ENCODE data around the gene BCL2L1.
A peak's percentile ranks its signal among the peaks of the same experiment; 100 is the strongest.

BCL2L1 gene

DNA sequence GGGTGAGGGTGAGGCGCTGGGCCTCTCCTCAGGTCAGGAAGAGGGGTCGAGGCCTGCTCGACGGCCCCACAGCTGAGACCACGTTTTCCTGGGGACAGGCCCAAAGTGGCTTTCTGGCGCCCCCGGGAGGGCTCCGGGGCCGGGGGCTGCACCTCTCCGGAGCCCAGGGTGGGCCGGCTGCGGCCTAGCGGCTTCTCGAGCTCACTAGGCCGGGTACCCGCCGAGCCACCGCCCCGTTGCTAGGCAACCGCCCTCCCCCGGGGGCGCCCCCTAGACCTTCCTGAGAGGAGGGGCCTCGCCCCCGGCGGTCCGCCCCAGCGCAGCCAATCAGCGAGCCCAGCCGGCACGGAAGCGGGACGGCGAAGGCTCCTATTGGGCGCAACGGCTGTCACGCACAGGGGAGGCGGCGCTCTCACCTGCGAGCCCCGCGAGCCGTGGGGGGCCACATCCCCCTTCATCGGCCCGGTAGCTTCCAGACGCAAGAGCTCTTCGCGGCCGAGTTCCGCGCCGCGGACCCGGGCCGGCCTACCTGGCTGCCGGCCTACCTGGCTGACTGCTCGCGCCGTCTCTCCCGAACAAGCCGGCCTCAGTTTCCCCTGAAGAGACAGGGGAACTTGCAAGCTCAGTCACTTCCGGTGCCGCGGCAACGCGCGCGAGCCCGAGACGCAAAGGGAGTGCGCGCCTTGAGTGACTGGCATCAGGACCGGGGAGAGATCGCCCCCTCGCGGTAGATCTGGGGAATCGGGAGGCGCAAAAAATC lies 831 bp upstream of the BCL2L1 start:
- DNase-seq: peak; percentile 98

DNA sequence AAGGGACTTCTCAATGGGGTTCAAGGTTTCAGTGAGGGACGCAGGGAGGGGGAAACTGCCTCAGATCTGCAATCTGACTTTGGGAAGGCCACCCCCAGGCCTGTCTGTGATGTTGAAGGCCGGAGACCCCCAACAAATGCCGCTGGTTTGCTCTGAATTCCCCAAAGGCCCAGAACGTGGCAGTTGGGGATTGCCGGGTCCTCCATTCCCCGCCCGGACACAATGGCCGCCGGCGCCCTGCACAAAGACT lies 326 bp upstream of the BCL2L1 start:
- DNase-seq: no peak

DNA sequence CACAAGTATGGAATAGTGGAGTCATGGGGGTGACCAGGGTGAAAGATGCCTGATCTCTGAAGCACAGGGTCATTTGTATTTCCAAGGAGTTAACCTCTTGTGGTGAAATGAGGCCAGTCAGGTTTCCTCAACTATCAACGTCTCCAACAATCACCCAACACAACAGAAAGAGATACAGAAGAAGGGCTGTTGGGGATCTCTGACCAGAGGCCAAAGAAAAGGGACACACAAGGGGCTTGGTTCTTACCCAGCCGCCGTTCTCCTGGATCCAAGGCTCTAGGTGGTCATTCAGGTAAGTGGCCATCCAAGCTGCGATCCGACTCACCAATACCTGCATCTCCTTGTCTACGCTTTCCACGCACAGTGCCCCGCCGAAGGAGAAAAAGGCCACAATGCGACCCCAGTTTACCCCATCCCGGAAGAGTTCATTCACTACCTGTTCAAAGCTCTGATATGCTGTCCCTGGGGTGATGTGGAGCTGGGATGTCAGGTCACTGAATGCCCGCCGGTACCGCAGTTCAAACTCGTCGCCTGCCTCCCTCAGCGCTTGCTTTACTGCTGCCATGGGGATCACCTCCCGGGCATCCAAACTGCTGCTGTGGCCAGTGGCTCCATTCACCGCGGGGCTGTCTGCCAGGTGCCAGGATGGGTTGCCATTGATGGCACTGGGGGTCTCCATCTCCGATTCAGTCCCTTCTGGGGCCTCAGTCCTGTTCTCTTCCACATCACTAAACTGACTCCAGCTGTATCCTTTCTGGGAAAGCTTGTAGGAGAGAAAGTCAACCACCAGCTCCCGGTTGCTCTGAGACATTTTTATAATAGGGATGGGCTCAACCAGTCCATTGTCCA lies 1.0 kb downstream of the BCL2L1 start:
- DNase-seq: peak; percentile 6

DNA sequence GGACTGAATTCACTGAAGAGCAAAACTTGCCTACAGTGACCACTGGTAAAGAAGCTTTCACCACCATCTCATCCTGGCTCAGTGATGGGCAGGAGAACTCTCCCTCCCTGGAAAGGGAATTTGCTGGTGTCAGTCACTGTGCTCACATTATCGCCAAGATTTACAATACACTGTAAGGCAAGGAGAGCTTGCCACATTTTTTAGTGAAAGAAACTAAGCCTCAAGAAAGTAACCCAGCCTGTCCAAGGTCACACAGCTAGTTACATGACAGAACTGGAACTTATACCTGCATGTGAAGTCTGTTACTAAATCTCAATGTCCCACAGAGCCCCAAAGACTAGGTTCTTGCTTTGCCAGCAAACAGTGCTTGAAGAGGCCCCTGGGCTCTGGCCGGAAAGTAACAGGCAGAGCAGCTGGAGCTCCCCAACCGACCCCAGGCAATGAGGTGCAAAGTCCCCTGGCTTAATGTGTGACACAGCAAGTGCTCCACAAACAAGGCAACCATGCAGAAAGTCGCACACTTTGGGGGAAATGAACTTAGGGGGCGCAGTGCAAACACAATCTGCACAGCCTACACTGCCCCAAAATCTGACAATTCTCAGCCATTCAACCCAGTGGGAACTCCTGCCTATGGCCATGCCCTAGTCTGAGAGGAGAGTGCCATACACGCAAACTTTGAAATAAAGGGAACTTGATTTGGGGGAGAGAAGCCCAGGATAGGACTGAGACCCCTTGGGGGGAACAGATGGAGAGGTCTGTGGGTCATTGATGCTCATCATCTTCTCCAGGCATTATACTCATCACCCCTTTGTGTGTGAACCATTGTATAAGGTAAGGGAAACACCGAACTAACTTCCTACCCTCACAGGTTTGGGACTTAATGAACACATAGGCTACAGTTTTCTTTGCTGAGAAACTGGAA lies 1.9 kb downstream of the BCL2L1 start:
- DNase-seq: peak; percentile 26

DNA sequence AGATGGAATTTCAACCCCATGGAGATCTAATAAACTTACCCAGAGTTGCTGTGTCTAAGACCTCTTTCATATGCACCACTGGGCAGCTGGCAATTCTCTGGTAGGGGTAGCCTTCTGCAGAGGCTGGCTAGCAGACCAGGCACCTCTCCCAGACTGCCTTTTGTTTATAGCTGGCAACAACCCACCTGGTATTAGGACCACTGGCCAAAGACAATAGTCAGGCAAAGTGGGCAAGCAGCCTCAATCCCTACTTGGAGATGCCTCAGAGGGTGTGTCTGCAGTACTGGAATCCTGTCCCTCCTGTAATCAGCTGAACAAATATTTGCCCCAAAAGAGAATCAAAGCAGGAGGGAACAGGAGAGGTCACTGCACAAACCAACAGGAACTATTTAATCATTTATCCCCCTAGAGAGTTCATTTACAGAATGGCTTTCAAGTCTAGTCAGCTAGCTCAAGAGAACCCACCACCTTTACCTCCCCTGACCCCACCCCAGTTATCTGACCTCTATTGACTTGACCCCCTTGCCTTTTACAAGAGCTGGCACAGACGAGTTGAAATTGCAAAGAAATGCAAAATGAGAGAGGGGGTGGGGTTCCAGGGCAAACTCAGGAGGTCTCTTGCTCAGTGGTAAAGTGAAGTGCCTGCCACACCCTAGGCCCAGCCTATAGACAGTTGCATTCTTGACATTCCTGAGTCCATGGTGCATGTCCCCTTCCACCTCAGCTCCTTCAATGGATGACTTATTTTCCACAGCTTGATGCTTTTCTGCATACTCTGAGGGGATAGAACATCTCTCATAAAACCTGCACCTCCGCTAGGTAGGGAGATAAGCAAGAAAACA lies 2.8 kb downstream of the BCL2L1 start:
- no peak for DNase-seq

DNA sequence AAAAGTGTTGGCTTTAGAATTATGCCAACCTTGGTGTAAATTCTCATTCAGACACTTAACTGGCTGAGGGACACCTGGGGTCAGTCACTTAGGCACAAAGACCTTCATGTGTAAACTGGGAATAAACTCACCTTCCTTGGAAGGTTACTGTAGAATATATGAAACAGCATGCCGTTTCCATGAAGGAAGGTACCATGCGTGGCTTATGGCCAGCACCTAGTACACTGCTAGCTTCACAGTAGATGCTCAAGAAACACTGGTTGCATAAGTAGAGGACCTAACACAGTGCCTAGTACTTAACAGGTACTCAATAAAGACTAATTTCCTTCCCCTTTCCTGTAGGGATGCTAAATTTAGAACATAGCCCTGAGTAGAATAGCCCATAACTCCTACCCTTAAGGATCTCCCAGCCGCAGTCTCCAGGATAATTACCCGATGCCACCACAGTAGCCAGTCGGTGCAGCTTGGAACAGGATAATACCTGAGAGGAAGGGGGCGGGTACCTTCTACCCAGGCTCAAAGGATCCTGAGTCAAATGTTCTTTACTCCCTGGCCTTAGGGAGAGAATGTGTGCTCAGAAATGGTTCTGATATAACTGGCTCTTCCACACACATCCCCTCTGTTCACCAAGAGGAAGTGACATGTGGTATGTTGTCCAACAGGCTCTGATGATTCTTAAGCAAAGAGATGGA lies 3.6 kb downstream of the BCL2L1 start:
- no peak for DNase-seq

DNA sequence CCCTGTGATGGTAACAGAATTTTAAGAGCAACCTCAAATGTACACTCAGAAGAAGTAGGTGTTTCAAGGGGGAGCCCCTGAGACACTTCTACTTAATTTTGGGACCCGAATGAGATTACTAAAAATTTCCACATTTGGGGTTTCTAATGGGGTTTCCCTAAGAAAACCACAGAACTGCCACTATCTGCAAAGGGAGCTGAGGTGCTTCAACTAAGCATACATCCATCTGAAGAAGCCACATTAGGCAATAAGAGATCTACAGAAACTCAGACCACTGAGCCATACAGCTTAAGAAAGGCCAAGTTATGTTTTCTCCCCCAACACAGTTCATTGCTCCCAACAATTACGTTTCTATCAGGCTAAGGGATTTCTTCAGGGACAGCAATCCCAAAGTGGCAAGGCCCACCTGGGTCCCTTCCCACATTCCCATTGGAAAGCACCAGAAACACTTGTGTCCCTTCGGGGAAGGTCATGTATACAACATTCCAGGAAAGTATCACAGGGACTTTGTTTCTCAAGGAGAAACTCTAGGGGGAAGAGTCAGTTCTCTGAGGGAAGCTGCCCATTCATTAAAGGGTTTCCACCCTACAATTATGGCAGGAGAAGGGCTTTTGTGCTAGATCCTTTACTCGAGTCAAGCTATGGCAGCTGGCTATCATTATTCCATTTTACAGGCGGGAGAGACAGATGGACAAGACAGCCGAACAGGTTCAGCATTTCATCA lies 5.0 kb downstream of the BCL2L1 start:
- no peak for DNase-seq

DNA sequence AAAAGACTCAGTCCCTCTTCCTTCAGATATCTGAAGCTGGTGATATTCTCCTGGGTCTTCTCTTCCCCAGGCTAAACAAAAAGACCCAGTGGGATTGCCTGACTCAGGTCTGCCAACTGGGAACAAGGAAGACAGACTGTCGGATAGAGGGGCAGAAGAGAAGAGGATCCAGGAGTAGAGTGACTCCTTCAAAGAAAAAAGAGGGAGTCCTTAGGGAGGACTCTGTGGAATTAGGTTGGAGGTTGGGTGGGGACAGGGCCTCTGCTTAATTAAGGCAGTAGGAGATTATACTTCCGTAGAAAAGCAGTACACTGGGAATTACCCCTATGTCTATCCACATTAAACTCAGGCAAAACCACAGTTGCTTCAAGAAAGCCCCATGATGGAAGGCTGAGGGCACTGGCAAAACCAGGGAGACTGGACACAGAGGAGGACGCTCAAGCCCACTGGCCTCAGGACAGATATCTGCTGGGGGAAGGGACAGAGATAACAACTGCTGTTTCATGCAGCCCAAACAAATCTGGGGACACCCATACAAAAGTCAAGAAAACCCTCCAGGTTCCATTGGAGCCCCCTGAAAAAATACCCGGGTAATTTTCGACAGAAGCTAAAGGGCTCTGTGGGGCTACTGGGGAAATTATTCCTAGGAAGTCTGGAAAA lies 5.7 kb downstream of the BCL2L1 start:
- DNase-seq: no peak

DNA sequence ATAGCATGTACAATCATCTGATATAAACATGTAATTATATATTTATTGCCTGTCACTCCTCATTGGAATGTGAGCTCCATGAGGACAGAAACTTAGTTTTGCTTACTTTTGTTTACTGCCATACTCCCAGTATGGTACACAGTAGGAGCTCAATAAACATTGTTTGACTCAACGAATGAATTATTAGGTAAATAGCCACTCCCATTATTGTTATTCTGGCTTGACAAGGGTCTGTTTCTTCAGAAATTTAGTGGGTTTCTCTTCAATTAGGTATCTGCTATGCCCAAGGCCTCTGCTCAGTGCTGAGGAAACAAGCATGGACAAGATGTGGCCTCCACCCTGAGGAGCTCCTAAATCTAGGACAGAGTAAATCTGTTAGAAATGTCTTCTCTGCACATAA lies 6.3 kb downstream of the BCL2L1 start:
- DNase-seq: no peak

DNA sequence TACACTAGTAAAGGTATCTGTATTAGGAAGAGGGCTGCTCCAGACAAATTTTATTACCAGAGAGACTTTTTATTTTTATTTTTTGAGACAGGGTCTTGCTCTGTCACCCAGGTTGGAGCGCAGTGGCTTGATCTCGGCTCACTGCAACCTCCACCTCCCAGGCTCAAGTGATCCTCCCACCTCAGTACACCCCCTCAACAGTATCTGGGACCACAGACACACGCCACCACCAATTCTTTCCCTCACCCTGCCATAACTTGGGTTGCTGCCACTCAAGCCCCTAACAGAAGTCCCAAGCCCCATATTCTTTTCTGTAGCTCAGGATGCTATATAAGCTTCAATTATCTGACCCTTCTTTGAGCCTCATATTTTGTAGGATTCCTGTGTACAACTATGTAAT lies 6.9 kb downstream of the BCL2L1 start:
- no peak for DNase-seq

DNA sequence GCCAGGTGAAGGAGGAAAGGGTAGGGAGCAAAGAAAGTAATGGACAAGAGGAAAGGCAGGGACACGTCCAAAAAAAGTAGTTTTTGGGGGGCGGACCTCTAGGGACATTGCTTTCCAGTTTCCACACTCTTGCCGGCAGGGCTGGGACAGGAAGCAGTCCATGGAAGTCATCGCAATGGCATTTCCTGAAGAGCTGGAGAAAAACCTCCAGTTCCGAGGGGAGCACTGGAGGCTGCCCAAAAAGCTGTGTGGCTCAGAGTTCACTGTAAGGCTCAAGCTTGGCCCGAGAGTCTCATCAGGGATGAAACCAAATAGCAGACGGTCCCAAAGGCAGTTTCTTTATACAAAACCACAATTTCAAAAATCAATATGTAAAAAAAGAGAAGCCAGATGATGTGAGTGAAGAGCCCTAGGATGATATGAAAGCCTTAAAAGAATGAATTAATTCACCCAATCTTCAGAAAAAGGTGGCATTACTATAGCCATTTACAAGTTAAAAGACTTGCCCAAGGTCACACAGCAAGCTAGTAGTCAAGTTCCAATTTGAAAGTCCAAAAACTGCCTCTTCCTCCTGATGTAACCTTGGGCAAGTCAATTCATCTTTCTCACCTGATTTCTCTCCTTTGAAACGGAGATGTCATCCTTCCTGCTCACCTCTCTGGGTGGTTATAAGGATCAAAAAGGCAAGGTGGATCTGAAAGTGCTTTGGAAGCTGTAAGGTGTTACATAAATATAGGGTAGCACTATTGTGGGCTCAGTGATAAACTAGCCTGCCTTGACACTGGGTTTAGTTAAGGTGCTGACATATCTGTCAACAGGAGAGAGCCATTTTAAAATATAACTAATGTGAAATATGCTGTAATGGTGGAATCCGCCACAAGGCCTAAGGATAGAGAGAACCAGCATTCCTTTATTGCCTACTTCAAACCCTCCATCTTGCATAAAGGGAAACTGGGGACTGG lies 9.1 kb downstream of the BCL2L1 start:
- DNase-seq: no peak

DNA sequence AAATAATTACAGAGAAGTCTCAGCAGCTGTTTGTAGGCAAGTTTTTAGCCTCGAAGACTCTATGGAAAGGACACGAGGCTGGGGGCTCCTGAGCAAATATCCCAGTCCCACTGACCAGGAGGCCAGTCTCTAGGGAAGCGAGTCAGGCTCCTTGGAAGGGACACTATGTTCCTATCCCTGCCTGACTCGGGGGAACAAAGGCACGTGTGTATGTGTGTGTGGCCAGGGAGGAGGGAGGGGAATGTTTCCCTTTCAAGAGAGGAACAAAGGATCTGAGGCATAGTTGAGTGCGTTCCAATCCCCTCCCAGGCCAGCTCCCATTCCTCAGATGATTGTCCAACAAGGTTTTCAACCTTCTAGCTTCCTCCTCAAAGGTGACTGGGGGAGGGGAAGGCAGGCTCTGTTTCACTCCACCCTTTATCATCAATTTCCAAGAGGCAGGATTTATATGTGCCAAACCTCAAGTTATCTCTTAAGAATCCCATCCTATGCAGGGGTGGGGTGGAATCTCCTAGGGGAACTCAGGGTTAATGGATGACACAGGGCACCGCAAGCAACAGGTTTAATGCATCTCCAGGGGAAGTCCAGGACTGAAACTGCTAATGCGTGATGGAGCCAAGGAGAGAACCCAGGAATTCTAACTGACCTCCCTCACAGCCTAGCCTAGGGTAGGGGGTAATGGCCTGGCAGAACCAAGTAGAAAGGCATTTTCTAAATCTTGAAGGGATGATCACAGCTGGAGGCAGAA lies 9.9 kb downstream of the BCL2L1 start:
- DNase-seq: no peak

DNA sequence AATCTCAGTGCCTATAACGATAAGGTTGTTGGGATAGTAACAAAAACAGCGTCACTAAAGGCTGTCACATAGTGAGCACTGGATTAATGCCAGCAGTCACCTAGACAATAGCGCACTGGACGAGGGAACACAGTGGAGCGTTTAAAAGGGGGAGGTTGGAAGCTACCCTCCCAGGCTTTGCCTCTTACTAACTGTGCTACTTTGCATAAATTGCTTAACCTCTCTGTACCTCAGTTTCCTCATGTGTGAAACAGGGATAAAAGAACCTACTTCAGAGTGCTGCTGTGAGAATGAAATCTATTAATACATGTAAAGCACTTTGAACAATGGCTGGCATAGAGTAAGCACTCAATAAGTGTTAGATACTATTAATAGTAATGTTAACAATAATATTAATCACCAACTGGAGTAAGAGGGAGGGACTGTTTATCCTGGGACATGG lies 10.5 kb downstream of the BCL2L1 start:
- DNase-seq: no peak

DNA sequence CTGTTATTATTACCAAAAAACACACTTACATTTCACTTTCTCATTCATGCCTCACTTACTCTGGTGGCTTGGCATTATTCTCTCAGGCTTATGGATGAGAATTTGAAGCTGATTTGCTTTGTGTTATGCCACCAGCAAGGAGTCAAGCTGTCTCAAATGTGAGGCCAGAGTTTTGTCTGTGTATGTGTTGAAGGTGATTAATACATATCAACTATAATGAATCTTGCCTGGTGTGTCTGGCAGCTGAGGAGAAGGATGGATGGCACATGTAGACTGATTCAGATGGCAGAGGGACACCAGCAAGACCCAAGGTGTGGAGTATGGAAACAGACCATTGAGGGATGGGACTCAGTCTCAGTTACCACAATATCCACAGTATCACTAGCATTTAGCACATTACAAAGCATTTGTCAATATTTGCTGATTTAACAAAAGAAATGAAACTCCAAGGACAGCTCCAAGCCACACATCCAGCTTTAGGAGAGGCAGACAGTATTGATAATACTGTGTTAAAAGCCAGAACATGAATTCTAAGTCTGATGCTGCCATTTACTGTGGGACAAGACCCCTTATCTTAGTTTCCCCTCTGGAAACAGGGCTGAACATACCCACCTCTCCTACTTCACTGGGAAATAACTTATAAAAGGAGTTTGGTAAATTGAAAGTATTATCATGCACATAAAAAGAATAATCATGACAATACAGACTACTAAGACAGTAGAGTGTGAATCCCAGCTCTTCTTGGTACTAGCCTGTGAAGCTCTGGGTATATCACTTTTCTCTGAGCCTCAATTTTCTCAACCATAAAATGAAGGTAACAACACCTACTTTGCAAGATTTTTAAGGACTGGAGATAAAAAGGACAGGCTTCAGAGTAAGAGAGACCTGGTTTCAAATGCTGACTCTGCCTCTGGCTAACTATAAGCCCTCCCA lies 11.2 kb downstream of the BCL2L1 start:
- no peak for DNase-seq

DNA sequence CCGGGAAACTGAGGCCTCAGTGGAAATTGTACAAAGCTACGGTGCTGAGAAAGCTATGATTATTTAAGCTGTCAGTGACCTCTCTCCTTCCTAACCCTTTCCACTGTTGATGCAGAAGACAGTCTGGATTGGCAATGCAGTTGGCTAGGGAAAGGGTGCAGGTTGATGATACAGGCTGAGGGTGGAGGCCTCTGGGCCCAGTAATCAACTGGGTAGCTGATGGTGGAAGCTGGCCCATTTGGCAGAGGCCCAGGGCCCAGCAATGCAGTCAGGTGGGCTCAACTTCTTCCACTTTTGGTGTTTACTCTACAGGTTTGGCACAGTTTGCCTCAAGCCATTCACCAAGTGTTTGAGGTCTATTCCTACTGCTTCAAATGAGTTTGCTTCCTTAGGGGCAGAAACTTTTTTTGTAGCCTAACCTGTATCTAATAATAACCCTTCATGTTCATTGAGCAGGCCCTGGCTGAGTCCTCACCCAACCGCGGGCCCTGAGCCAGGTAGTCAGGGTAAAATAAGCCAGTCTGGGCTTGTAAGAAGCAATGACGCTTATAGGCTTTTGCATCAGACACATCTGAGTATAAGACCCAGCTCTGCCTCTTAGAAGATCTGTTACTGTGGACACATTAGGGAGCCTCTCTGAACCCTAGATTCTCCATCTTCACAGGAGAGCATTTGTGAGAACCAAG lies 12.1 kb downstream of the BCL2L1 start:
- no peak for DNase-seq

DNA sequence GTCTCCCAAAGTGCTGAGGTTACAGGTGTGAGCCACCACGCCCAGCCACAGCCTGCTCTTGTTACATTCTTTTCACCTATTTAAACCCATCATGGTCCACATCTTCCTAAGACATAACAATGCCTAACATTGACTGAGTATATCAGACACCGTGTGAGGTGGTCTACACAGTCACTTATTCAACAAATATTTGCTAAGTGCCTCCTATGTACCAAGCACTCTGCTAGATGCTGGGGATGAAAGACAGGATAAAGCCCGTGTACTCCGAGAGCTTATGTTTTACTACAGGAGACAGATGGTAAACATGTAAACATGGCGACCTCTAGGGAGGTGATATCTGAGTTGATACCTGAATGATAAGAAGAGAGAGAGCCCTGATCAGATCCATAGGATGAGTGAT lies 12.7 kb downstream of the BCL2L1 start:
- no peak for DNase-seq

All from CD4-positive, alpha-beta T cell treated with Interleukin-6 for 4 hours (primary cell).